Right kidney (tissue), 1 donor: Measurements from ENCODE around the gene SPPL2C.
"Not testable (repeated sequence)": the region's sequence is repeated elsewhere in the genome, so short reads cannot be mapped to it uniquely, and the experiment has no call there.

Experiments
- DNase-seq: peaks from one replicate; pipeline ENCODE4 v3.0.0-alpha.2; 2016

The SPPL2C gene

GRCh38 chr17:45850011-45850410, 5.3 kb downstream of the SPPL2C start:
- no peak for DNase-seq

DNA sequence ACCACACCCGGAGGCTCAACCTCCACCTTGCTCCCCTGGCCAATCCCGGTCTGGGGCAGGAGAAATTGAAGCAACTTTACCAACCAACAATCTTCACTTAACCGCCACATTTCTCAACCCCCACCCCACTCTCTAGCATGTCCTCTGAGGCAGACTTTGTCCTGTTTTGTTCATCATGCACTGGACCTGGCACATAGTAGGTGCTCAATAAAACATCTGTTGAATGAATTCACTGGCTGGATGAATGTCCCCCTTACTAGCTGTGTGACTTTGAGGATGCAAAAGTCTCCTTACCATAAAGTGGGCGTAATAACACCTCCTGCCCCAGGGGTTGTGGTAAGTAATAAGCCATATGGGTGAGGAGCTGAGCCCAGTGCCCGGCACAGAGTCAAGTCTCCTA, 5.8 kb downstream of the SPPL2C start:
- DNase-seq: no peak

- no peak for DNase-seq
Measured at GRCh38 chr17:45851022-45851421, 6.3 kb downstream of the SPPL2C start.

DNA sequence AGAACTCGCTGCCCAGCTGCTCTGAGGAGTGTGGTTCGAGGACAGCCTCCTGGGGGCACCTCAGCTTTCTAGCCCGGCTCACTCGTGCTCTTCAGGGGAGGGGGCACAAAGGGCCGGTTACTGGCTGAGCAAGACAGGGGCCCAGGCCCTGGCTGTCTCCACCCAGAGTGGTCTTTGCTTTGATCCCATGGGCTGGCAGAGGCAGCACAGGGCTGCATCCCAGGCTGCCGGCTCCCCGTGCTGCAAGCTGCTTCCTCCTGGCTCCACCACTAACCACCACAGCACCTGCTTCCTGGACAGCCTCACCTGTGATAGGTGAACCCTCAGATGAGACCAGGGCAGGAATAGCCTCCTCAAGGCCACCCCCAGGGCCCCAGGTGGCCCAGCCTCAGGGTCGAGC, 6.8 kb downstream of the SPPL2C start:
- no peak for DNase-seq

GRCh38 chr17:45851873-45852272, 7.2 kb downstream of the SPPL2C start:
- DNase-seq: no peak

- no peak for DNase-seq
Measured at GRCh38 chr17:45852535-45853297, 8.0 kb downstream of the SPPL2C start.

DNA sequence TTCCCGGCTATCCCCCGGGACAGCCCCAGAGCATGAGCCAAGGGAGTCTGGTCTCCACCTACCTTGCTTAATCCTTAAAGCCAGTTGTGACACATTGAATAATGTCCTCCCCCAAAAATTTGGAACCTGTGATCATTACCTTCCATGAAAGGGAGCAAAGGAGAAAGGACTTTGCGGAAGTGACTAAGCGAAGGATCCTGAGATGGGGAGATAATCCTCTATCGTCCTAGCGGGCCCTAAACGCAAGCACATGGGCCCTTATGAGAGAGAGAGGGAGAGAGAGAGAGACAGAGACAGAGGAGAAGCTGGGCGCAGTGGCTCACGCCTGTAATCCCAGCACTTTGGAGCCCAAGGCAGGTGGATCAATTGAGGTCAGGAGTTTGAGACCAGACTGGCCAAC, 9.5 kb downstream of the SPPL2C start:
- no peak for DNase-seq

- no peak for DNase-seq
Measured at GRCh38 chr17:45855691-45856336, 11.1 kb downstream of the SPPL2C start.

GRCh38 chr17:45857977-45858708, 13.5 kb downstream of the SPPL2C start:
- peak; percentile 44 for DNase-seq

DNA sequence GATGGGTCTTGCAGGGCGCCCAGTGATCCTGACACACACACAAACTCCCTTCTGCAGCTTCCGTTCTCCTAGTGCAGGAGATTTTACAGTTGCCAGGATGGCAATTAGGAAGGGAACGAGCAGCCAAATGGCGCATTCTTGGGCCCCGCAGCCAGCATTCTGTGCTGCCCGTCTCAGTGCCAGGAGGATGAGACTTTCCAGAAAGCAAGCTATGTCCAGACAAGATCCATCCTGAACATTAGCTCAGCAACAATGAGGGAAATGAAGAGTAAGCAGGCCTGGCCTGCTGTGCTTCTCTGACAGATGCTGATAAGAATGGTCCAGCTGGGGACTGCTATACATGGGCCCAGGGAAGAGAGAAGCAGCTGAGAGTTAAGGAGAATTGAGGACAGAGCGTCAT, 16.5 kb downstream of the SPPL2C start:
- no peak for DNase-seq

DNA sequence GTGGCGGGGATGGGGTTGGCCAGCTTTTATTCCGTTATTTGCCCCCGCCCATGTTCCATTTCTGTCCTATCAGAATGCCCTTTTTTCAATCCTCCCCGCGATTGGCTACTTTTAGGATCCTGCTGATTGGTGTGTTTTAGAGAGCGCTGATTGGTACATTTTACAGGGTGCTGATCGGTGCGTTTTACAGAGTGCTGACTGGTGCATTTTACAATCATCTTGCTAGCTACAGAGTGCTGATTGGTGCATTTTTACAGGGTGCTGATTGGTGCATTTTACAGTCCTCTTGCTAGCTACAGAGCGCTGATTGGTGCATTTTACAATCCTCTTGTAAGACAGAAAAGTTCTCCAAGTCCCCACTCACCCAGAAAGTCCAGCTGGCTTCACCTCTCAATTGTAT, 17.4 kb downstream of the SPPL2C start:
- not testable (repeated sequence) for DNase-seq

DNA sequence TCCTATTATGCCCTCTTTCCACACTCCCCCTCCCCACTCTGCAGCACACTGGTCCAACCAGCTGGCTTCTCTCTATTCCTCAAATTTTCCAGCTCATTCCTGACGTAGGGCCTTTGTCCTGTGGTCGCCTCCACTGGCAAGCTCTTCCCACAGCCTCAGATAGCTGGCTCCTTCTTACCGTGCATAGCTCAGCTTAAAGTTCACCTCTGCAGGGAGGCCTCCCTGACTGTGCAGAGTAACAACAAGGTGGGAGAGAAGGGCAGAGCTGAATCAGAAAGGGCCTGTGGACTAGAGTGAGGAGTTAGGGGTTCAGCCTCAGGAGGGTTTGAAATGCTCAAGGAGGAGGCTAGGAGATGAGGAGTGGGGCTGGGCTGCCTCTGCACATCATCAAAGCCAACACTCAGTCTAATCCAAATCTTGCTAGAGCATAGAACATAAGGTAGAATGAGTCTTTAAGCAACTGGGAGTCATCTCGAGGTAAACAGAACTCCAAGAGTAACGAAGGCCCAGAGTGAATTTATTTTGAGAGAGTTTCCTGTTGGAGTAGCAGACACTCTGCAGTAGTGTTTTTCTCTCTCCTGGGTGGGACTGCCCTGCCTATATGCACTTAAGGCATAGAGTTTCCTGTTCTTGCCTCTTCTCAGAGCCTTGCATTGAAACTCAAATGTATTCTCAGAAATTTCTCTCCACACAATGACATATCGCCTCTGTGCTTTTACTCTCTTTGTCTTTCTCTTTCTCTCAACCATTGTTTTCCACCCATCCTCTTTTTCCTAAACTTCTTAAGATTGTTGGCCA, 19.4 kb downstream of the SPPL2C start:
- no peak for DNase-seq

GRCh38 chr17:45867171-45867570, 22.5 kb downstream of the SPPL2C start:
- DNase-seq: no peak

- DNase-seq: no peak
Measured at GRCh38 chr17:45867702-45868101, 23.0 kb downstream of the SPPL2C start.

- DNase-seq: no peak
Measured at GRCh38 chr17:45868276-45868675, 23.6 kb downstream of the SPPL2C start.

GRCh38 chr17:45869676-45870341, 25.1 kb downstream of the SPPL2C start:
- no peak for DNase-seq

DNA sequence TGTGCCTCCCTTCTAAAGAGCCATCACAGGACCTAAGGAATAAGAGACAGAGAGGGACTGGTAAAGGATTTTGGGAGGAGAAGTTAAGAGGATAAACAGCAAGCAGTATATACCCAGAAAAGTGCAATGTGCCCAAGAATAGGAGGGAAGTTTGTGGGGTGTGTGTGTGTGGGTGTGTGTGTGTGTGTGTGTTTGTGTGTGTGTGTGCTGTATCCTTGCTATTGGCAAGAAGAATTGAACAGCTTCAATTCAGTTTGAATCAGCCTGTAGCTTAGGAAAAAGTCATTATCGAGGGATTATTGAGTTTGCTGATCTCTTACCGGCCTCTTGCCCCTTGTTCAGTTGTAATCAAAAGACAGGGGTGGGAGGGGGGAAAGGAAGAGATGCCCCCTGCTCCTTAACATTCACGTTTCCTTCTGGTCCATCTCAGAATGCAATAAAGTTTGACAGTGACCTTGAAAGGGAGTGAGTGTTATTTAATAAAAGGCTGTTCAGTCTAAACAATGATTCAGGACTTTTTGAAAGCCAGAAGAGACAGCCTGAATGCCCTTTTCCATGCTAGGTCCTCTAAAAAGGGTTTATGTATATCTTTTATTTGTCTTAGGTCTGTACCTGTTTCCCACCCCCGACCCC, 25.8 kb downstream of the SPPL2C start:
- DNase-seq: no peak

DNA sequence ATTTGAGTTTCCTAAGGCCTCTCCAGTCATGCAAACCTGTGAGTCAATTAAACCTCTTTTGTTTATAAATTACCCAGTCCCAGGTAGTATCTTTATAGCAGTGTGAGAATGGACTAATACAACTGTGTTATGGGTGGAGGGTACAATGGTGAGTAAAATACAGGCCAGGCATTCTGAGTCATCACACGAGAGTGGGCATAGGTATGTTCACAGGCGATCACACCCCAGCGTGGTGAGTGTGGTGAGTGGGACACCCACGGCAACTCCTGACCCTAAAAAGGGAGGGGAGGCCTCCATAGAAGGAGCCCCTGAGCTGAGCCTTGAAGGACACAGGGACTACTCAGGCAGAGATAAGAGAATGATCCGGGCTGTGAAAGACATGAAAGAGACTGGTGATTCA, 27.0 kb downstream of the SPPL2C start:
- no peak for DNase-seq

- no peak for DNase-seq
Measured at GRCh38 chr17:45873728-45874127, 29.0 kb downstream of the SPPL2C start.

GRCh38 chr17:45874151-45874550, 29.5 kb downstream of the SPPL2C start:
- no peak for DNase-seq

GRCh38 chr17:45876539-45876938, 31.9 kb downstream of the SPPL2C start:
- DNase-seq: no peak

- no peak for DNase-seq
Measured at GRCh38 chr17:45877467-45877866, 32.8 kb downstream of the SPPL2C start.
